ENCODE measurements around the gene CDH1. TPM values are rescaled to one million over a fixed set of nuclear protein-coding genes. Genes with fewer than 3 reads are reported as not detected.

The CDH1 gene
- total RNA-seq, 4 donors from 2014 or later, result 190 to 551 (median 434) TPM

GRCh38 chr16:68736561-68736960 is 531 bp upstream of the CDH1 start:
- peak overlapping the region in 3 of 4 donors; percentile 56 to 74 (median 62) for H3K4me3 ChIP-seq

GRCh38 chr16:68737730-68738629 is 888 bp downstream of the CDH1 start:
- peak; percentile 86 for DNase-seq

More at GRCh38 chr16:68736561-68736960, 531 bp upstream of the CDH1 start:
- H3K9me3 ChIP-seq, result no peaks in the 10 kb centered on the region
- DNase-seq, result no peak
- H3K27me3 ChIP-seq, result peaks cover 33% of the 10 kb centered on the region
- intact Hi-C loops (cut with DNase I; ENCODE audit: low total_unique reads) (no loop called here), in situ Hi-C loops (cut with MboI; ENCODE audit: low pct_ligation_motif_present in 1 of 4, low pct_unique_long_range_greater_than_20kb in 1 of 4, low sequenced_read_pairs in 3 of 4) (no loop called here)
- no peak for TF ChIP-seq POLR2AphosphoS5 (IDR thresholded peaks at IDR 0.05)
- no peak for TF ChIP-seq POLR2A (IDR thresholded peaks at IDR 0.05)
- TF ChIP-seq EP300 (IDR thresholded peaks at IDR 0.05; ENCODE audit: low read depth), result no peak
- TF ChIP-seq CTCF (IDR thresholded peaks at IDR 0.05), result no peak
- 33 to 73% methylated on average over 2 to 12 of the region's 12 CpGs for WGBS, 2 donors (ENCODE audit: low coverage in 1 of 2)
- peaks cover 5 to 42% (median 39%) of the 10 kb centered on the region in 4 donors for H3K4me1 ChIP-seq
- peak overlapping the region; percentile 37 to 91 (median 86) for H3K27ac ChIP-seq
- no peaks in the 10 kb centered on the region for H3K36me3 ChIP-seq

GRCh38 chr16:68739964-68740627 is 3.0 kb downstream of the CDH1 start:
- H3K4me3 ChIP-seq, result no peak overlapping the region

More at GRCh38 chr16:68737730-68738629, 888 bp downstream of the CDH1 start:
- Histone ChIP-seq H3K27me3 (peaks cover 33% of the 10 kb centered on the region), H3K4me3 (peak overlapping the region; percentile 20 to 74 (median 59)), H3K36me3 (no peaks in the 10 kb centered on the region), H3K4me1 (peaks cover 5 to 46% (median 42%) of the 10 kb centered on the region in 4 donors), H3K27ac (peak overlapping the region; percentile 84 to 91 (median 86)), H3K9me3 (no peaks in the 10 kb centered on the region)
- intact Hi-C loops (cut with DNase I; ENCODE audit: low total_unique reads) (no loop called here), in situ Hi-C loops (cut with MboI; ENCODE audit: low pct_ligation_motif_present in 1 of 4, low pct_unique_long_range_greater_than_20kb in 1 of 4, low sequenced_read_pairs in 3 of 4) (no loop called here)
- no peak for TF ChIP-seq EP300 (IDR thresholded peaks at IDR 0.05; ENCODE audit: low read depth)
- TF ChIP-seq CTCF (IDR thresholded peaks at IDR 0.05), result peak in 4 of 5 experiments; percentile 24 to 63 (median 41)
- TF ChIP-seq POLR2AphosphoS5 (IDR thresholded peaks at IDR 0.05), result peak; percentile 32 to 61 (median 54)
- peak; percentile 53 for TF ChIP-seq POLR2A (IDR thresholded peaks at IDR 0.05)
- WGBS, 2 donors (ENCODE audit: low coverage in 1 of 2), result 1 to 12% methylated on average over 10 to 56 of the region's 58 CpGs

More at GRCh38 chr16:68739964-68740627, 3.0 kb downstream of the CDH1 start:
- Histone ChIP-seq H3K4me1 (peaks cover 5 to 62% (median 50%) of the 10 kb centered on the region in 4 donors), H3K27ac (peak overlapping the region; percentile 84 to 91 (median 85)), H3K9me3 (no peaks in the 10 kb centered on the region), H3K36me3 (no peaks in the 10 kb centered on the region), H3K27me3 (peaks cover 29% of the 10 kb centered on the region)
- in situ Hi-C loops (cut with MboI; ENCODE audit: low pct_ligation_motif_present in 1 of 4, low pct_unique_long_range_greater_than_20kb in 1 of 4, low sequenced_read_pairs in 3 of 4), result no loop called here
- WGBS, 2 donors (ENCODE audit: low coverage in 1 of 2), result 29 to 41% methylated on average over 4 to 7 of the region's 7 CpGs
- DNase-seq, result no peak
- intact Hi-C loops (cut with DNase I; ENCODE audit: low total_unique reads), result no loop called here
- TF ChIP-seq CTCF (IDR thresholded peaks at IDR 0.05), result no peak
- no peak for TF ChIP-seq POLR2A (IDR thresholded peaks at IDR 0.05)
